H9 (cell line): ENCODE data around the gene ADAMTS8. TPM values are rescaled to one million over a fixed set of nuclear protein-coding genes. Genes with fewer than 3 reads are reported as not detected.

Experiments
- DNase-seq: peaks from one replicate; pipeline ENCODE4 v3.0.0-alpha.2; 2017
- H2AFZ ChIP-seq: one replicate; pipeline ENCODE4 v1.6.1; 2013; ENCODE audit warnings: mild to moderate bottlenecking, low read length, control low read depth, moderate library complexity
- H2AK5ac ChIP-seq: 2 replicates; pipeline ENCODE4 v1.6.1; 2013; ENCODE audit warnings: low read length, control low read depth, mixed read lengths; ENCODE audit not compliant: insufficient read length
- H2BK120ac ChIP-seq: one replicate; pipeline ENCODE4 v1.6.1; 2013; ENCODE audit warnings: low read depth, mild to moderate bottlenecking, low read length, control low read depth, inconsistent platforms; ENCODE audit not compliant: poor library complexity, severe bottlenecking
- H2BK12ac ChIP-seq: 2 replicates; pipeline ENCODE4 v1.6.1; 2013; ENCODE audit warnings: low read length, control low read depth, mixed read lengths, low read depth; ENCODE audit not compliant: insufficient read length
- H2BK15ac ChIP-seq: 2 replicates; pipeline ENCODE4 v1.6.1; 2013; ENCODE audit warnings: low read depth, low read length, control low read depth
- H2BK20ac ChIP-seq: one replicate; pipeline ENCODE4 v1.6.1; 2013; ENCODE audit warnings: low read depth, mild to moderate bottlenecking, low read length, control low read depth, inconsistent platforms; ENCODE audit not compliant: poor library complexity, severe bottlenecking
- H2BK5ac ChIP-seq: 2 replicates; pipeline ENCODE4 v1.6.1; 2013; ENCODE audit warnings: low read length, control low read depth, mixed read lengths; ENCODE audit not compliant: insufficient read length
- H3K14ac ChIP-seq: 2 replicates; pipeline ENCODE4 v1.6.1; 2013; ENCODE audit warnings: low read length, control low read depth; ENCODE audit not compliant: insufficient read depth
- H3K18ac ChIP-seq: 2 replicates; pipeline ENCODE4 v1.6.1; 2013; ENCODE audit warnings: low read depth, mild to moderate bottlenecking, mixed read lengths, low read length, control low read depth; ENCODE audit not compliant: insufficient read length
- H3K23ac ChIP-seq: 2 replicates; pipeline ENCODE4 v1.6.1; 2013; ENCODE audit warnings: low read length, control low read depth, mixed read lengths, low read depth; ENCODE audit not compliant: insufficient read length
- H3K23me2 ChIP-seq: 2 replicates; pipeline ENCODE4 v1.6.1; 2013; ENCODE audit warnings: low read depth, mild to moderate bottlenecking, mixed read lengths, low read length, control low read depth; ENCODE audit not compliant: insufficient read length, poor library complexity, severe bottlenecking
- H3K27ac ChIP-seq: 2 replicates; pipeline ENCODE4 v1.5.1; 2013; ENCODE audit warnings: low read length, control low read depth, mixed read lengths, low read depth; ENCODE audit not compliant: insufficient read length
- H3K27me3 ChIP-seq: 2 replicates; pipeline ENCODE4 v1.6.1; 2013; ENCODE audit warnings: low read length, control low read depth, inconsistent platforms; ENCODE audit not compliant: insufficient read depth
- H3K4ac ChIP-seq: 2 replicates; pipeline ENCODE4 v1.6.1; 2013; ENCODE audit warnings: low read depth, mild to moderate bottlenecking, control low read depth, inconsistent platforms, low read length, moderate library complexity
- H3K4me1 ChIP-seq: 2 replicates; pipeline ENCODE4 v1.6.1; 2013; ENCODE audit warnings: low read length, control low read depth, inconsistent platforms; ENCODE audit not compliant: insufficient read depth
- H3K4me2 ChIP-seq: 2 replicates; pipeline ENCODE4 v1.6.1; 2013; ENCODE audit warnings: low read length, control low read depth, mixed read lengths; ENCODE audit not compliant: insufficient read length, insufficient read depth
- H3K56ac ChIP-seq: 2 replicates; pipeline ENCODE4 v1.6.1; 2013; ENCODE audit warnings: low read depth, mild to moderate bottlenecking, mixed read lengths, low read length, control low read depth; ENCODE audit not compliant: insufficient read length
- H3K79me1 ChIP-seq: 2 replicates; pipeline ENCODE4 v1.6.1; 2013; ENCODE audit warnings: low read depth, mild to moderate bottlenecking, moderate library complexity, low read length, control low read depth, inconsistent platforms; ENCODE audit not compliant: insufficient read depth, poor library complexity, severe bottlenecking
- H3K79me2 ChIP-seq: 2 replicates; pipeline ENCODE4 v1.6.1; 2013; ENCODE audit warnings: low read length, control low read depth, inconsistent platforms; ENCODE audit not compliant: insufficient read depth
- H3K9ac ChIP-seq: 2 replicates; pipeline ENCODE4 v1.6.1; 2013; ENCODE audit warnings: low read length, control low read depth, mixed read lengths; ENCODE audit not compliant: insufficient read length; ENCODE audit errors: extremely low read depth
- H3K9me3 ChIP-seq: one replicate; pipeline ENCODE4 v1.6.1; 2013; ENCODE audit warnings: low read depth, low read length, inconsistent platforms; ENCODE audit not compliant: control insufficient read depth
- H3T11ph ChIP-seq: one replicate; pipeline ENCODE4 v1.6.1; 2013; ENCODE audit warnings: mild to moderate bottlenecking, low read length, control low read depth, inconsistent platforms
- H4K20me1 ChIP-seq: one replicate; pipeline ENCODE4 v1.6.1; 2013; ENCODE audit not compliant: control insufficient read depth, insufficient read length, insufficient read depth
- H4K5ac ChIP-seq: 2 replicates; pipeline ENCODE4 v1.6.1; 2013; ENCODE audit warnings: low read depth, mild to moderate bottlenecking, mixed read lengths, low read length, control low read depth; ENCODE audit not compliant: insufficient read length
- H4K8ac ChIP-seq: replicated peaks from 2 replicates; pipeline ENCODE4 v1.6.1; 2013; ENCODE audit warnings: low read length, control low read depth, mixed read lengths, low read depth; ENCODE audit not compliant: insufficient read length
- H4K91ac ChIP-seq: 2 replicates; pipeline ENCODE4 v1.6.1; 2013; ENCODE audit warnings: low read depth, mild to moderate bottlenecking, moderate library complexity, mixed read lengths, low read length, control low read depth; ENCODE audit not compliant: insufficient read length
- H3K27ac Mint-ChIP-seq, 3 experiments: 2 replicates in 2 of 3; 3 replicates in 1 of 3; pipeline ENCODE4 v1.8.0; 2020 to 2021; ENCODE audit warnings: mixed read lengths in 3 of 3, mild to moderate bottlenecking in 1 of 3, moderate library complexity in 1 of 3
- H3K27me3 Mint-ChIP-seq: 2 replicates; pipeline ENCODE4 v1.8.0; 2021; ENCODE audit warnings: low read depth, mild to moderate bottlenecking, moderate library complexity, mixed read lengths
- H3K36me3 Mint-ChIP-seq, 3 experiments: 2 replicates in 2 of 3; 3 replicates in 1 of 3; pipeline ENCODE4 v1.8.0; 2020 to 2021; ENCODE audit warnings: low read depth in 3 of 3, mixed read lengths in 3 of 3; ENCODE audit not compliant: insufficient read depth in 1 of 3
- H3K4me1 Mint-ChIP-seq, 2 experiments: 2 replicates each; pipeline ENCODE4 v1.8.0; 2020; ENCODE audit warnings: mixed read lengths in 2 of 2
- H3K4me3 Mint-ChIP-seq, 2 experiments: 2 replicates in 1 of 2; 3 replicates in 1 of 2; pipeline ENCODE4 v1.8.0; 2020 to 2021; ENCODE audit warnings: mild to moderate bottlenecking in 2 of 2, mixed read lengths in 2 of 2, moderate library complexity in 1 of 2
- H3K9me3 Mint-ChIP-seq, 2 experiments: 2 replicates in 1 of 2; 3 replicates in 1 of 2; pipeline ENCODE4 v1.8.0; 2020; ENCODE audit warnings: mild to moderate bottlenecking in 2 of 2, mixed read lengths in 2 of 2, moderate library complexity in 1 of 2
- WGBS: extraction: QIAGEN DNeasy Blood & Tissue Kit; methylation state at CpG from one replicate; pipeline ENCODE4 v1.1.7; 2013; ENCODE audit warnings: missing lambda C conversion rate, low lambda C conversion rate, mixed read lengths; ENCODE audit not compliant: insufficient read length; ENCODE audit errors: extremely low coverage; 5-methylcytosine and 5-hydroxymethylcytosine counted together
- total RNA-seq: library from RNA; stranded (reverse); gene quantifications from 2 replicates; pipeline ENCODE4 v1.2.1, GENCODE V29; 2021
- TF ChIP-seq, protein P1 (sequence below): fragments of 200-600 bp; sonication (generic); conservative IDR thresholded peaks from 3 replicates; pipeline ENCODE4 v1.8.0; 2021; ENCODE audit warnings: antibody characterized with exemption, mild to moderate bottlenecking

The ADAMTS8 gene
- total RNA-seq, 1 experiment from 2014 or later, result 5.0 TPM

DNA sequence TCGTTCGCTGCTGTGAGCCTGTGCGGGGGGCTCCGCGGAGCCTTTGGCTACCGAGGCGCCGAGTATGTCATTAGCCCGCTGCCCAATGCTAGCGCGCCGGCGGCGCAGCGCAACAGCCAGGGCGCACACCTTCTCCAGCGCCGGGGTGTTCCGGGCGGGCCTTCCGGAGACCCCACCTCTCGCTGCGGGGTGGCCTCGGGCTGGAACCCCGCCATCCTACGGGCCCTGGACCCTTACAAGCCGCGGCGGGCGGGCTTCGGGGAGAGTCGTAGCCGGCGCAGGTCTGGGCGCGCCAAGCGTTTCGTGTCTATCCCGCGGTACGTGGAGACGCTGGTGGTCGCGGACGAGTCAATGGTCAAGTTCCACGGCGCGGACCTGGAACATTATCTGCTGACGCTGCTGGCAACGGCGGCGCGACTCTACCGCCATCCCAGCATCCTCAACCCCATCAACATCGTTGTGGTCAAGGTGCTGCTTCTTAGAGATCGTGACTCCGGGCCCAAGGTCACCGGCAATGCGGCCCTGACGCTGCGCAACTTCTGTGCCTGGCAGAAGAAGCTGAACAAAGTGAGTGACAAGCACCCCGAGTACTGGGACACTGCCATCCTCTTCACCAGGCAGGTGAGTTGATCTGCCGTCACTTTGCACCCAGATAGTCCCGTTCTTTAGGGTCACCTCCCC, 21.0 kb upstream of the ADAMTS8 start:
- Histone ChIP-seq H2AFZ (no peak overlapping the region), H3K27ac (no peak overlapping the region), H3T11ph (no peak overlapping the region), H4K8ac (no peak overlapping the region), H2BK120ac (no peak overlapping the region), H2BK5ac (no peak overlapping the region), H3K9ac (no peak overlapping the region), H4K20me1 (no peaks in the 10 kb centered on the region), H3K79me1 (no peaks in the 10 kb centered on the region), H2BK12ac (no peak overlapping the region), H4K5ac (no peak overlapping the region), H3K14ac (peak overlapping the region; percentile 8; the same call in 1 of the 2 replicates), H3K18ac (no peak overlapping the region), H3K56ac (no peak overlapping the region), H3K23ac (no peak overlapping the region), H3K4ac (no peak overlapping the region), H2AK5ac (no peak overlapping the region), H2BK15ac (no peak overlapping the region), H4K91ac (no peak overlapping the region), H2BK20ac (no peak overlapping the region), H3K79me2 (no peaks in the 10 kb centered on the region), H3K4me2 (peak overlapping the region; percentile 87), H3K9me3 (no peaks in the 10 kb centered on the region), H3K4me1 (0 out of 2 replicates have a peak, but pooled peaks cover 2% of the 10 kb centered on the region), H3K27me3 (peaks cover 18% of the 10 kb centered on the region; the same call in 1 of the 2 replicates), H3K23me2 (peaks cover 20% of the 10 kb centered on the region)
- Mint-ChIP-seq H3K36me3 (no peaks in the 10 kb centered on the region), H3K4me1 (peaks cover 8 to 11% of the 10 kb centered on the region in 2 experiments), H3K4me3 (peak overlapping the region; percentile 73 to 87), H3K9me3 (peaks cover 2 to 4% of the 10 kb centered on the region in 2 experiments; a peak in 4 of 5 replicates), H3K27me3 (peaks cover 97% of the 10 kb centered on the region), H3K27ac (no peak overlapping the region)
- WGBS, result no CpG with 5 or more reads among the region's 64 CpGs
- TF ChIP-seq, protein P1, sequence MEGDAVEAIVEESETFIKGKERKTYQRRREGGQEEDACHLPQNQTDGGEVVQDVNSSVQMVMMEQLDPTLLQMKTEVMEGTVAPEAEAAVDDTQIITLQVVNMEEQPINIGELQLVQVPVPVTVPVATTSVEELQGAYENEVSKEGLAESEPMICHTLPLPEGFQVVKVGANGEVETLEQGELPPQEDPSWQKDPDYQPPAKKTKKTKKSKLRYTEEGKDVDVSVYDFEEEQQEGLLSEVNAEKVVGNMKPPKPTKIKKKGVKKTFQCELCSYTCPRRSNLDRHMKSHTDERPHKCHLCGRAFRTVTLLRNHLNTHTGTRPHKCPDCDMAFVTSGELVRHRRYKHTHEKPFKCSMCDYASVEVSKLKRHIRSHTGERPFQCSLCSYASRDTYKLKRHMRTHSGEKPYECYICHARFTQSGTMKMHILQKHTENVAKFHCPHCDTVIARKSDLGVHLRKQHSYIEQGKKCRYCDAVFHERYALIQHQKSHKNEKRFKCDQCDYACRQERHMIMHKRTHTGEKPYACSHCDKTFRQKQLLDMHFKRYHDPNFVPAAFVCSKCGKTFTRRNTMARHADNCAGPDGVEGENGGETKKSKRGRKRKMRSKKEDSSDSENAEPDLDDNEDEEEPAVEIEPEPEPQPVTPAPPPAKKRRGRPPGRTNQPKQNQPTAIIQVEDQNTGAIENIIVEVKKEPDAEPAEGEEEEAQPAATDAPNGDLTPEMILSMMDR, result no peak
- no peak for DNase-seq
